OCI-LY3 (cell line): ENCODE results near the gene MASP1.

Experiments
- EZH2phosphoT487 ChIP-seq: fragments of 200-600 bp; shearing (Covaris generic); IDR thresholded peaks from 2 replicates; pipeline ENCODE4 v1.6.1; 2018; ENCODE audit warnings: antibody characterized with exemption, mixed run types, low read depth
- TF ChIP-seq, protein P1 (sequence below): fragments of 200-600, 300-600 bp; sonication (generic); IDR thresholded peaks from 2 replicates; pipeline ENCODE4 v1.5.1; 2014; ENCODE audit warnings: antibody characterized with exemption, low read length, low read depth

DNA sequence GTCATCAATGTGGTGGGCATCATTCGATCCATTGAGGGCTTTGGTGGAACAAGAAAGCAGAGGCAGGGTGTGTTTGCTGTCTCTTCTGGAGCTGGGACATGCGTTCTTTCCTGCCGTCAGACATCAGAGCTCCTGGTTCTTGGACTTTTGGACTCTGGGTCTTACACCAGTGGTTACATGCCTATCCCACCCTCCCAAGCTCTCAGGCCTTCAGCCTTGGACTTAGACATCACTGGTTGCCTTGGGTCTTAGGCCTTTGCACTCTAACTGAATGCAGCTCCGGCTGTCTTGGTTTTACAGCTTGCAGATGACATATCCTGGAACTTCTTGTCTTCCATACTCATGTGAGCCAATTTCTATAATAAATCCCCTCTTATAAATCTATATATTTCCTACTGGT lies 8.1 kb upstream of the MASP1 start:
- TF ChIP-seq EZH2phosphoT487, result no peak
- TF ChIP-seq, protein P1, sequence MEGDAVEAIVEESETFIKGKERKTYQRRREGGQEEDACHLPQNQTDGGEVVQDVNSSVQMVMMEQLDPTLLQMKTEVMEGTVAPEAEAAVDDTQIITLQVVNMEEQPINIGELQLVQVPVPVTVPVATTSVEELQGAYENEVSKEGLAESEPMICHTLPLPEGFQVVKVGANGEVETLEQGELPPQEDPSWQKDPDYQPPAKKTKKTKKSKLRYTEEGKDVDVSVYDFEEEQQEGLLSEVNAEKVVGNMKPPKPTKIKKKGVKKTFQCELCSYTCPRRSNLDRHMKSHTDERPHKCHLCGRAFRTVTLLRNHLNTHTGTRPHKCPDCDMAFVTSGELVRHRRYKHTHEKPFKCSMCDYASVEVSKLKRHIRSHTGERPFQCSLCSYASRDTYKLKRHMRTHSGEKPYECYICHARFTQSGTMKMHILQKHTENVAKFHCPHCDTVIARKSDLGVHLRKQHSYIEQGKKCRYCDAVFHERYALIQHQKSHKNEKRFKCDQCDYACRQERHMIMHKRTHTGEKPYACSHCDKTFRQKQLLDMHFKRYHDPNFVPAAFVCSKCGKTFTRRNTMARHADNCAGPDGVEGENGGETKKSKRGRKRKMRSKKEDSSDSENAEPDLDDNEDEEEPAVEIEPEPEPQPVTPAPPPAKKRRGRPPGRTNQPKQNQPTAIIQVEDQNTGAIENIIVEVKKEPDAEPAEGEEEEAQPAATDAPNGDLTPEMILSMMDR, result no peak
